ENCODE results near the gene MAP2K5. TPM values are rescaled to one million over a fixed set of nuclear protein-coding genes. Genes with fewer than 3 reads are reported as not detected.
A peak's percentile ranks its signal among the peaks of the same experiment; 100 is the strongest.

Gene MAP2K5
- total and polyA plus RNA-seq, 9 of the 15 experiments (the other 6 are each of a cell fraction or from before 2014, with no cell fraction given): 0.41 to 16.5 (median 7.5) TPM

- TF ChIP-seq ARNT (IDR thresholded peaks at IDR 0.05) (no peak), PPARD (CRISPR knock-in tag; IDR thresholded peaks at IDR 0.05) (no peak), BRF1 (IDR thresholded peaks at IDR 0.05; ENCODE audit: borderline replicate concordance, extremely low read depth, insufficient read length) (no peak), ZNF76 (CRISPR knock-in tag; IDR thresholded peaks at IDR 0.05; ENCODE audit: borderline replicate concordance) (0 out of 2 replicates have a peak, but pooled peaks have one; percentile 54), CBX8 (IDR thresholded peaks at IDR 0.05; ENCODE audit: borderline replicate concordance, extremely low read depth, low read depth, low read length, poor library complexity, severe bottlenecking) (no peak), MBD2 (IDR thresholded peaks at IDR 0.05; ENCODE audit: borderline replicate concordance, low read depth) (peak; percentile 39; the same call in 1 of the 2 replicates), TAF1 (IDR thresholded peaks at IDR 0.05; ENCODE audit: control insufficient read depth, extremely low read depth, insufficient read depth, low read length, severe bottlenecking) (peak; percentile 59), MIER1 (IDR thresholded peaks at IDR 0.05; ENCODE audit: low read depth) (no peak), ZNF175 (CRISPR knock-in tag; IDR thresholded peaks at IDR 0.05; ENCODE audit: low read depth) (peak; percentile 56; the same call in 1 of the 2 replicates), KDM2B (CRISPR knock-in tag; IDR thresholded peaks at IDR 0.05) (no peak), ILF3 (IDR thresholded peaks at IDR 0.05; ENCODE audit: borderline replicate concordance) (no peak), ETV5 (CRISPR knock-in tag; IDR thresholded peaks at IDR 0.05; ENCODE audit: low read depth) (peak; percentile 59; the same call in 1 of the 2 replicates), EP300 (IDR thresholded peaks at IDR 0.05; ENCODE audit: low read length) (no peak; the same call in 1 of the 2 replicates), EP400 (IDR thresholded peaks at IDR 0.05) (peak; percentile 96), RBM39 (optimal IDR thresholded peaks at IDR 0.05; ENCODE audit: low read depth, low read length) (no peak), TEAD2 (tag; IDR thresholded peaks at IDR 0.05) (no peak), NR1H2 (CRISPR knock-in tag; IDR thresholded peaks at IDR 0.05) (peak; percentile 92; the same call in 1 of the 2 replicates), CBX2 (IDR thresholded peaks at IDR 0.05; ENCODE audit: insufficient read depth, low read length, poor library complexity, severe bottlenecking) (no peak), HMG20B (CRISPR knock-in tag; IDR thresholded peaks at IDR 0.05) (no peak), ESRRA (IDR thresholded peaks at IDR 0.05; ENCODE audit: borderline replicate concordance, low read depth) (peak; percentile 87), ZC3H11A (IDR thresholded peaks at IDR 0.05; ENCODE audit: low read depth, low read length) (no peak), CXXC5 (CRISPR knock-in tag; IDR thresholded peaks at IDR 0.05) (peak; percentile 96), BHLHE40 (IDR thresholded peaks at IDR 0.05; ENCODE audit: low read length) (peak; percentile 95)
- TF ChIP-seq, protein P1, sequence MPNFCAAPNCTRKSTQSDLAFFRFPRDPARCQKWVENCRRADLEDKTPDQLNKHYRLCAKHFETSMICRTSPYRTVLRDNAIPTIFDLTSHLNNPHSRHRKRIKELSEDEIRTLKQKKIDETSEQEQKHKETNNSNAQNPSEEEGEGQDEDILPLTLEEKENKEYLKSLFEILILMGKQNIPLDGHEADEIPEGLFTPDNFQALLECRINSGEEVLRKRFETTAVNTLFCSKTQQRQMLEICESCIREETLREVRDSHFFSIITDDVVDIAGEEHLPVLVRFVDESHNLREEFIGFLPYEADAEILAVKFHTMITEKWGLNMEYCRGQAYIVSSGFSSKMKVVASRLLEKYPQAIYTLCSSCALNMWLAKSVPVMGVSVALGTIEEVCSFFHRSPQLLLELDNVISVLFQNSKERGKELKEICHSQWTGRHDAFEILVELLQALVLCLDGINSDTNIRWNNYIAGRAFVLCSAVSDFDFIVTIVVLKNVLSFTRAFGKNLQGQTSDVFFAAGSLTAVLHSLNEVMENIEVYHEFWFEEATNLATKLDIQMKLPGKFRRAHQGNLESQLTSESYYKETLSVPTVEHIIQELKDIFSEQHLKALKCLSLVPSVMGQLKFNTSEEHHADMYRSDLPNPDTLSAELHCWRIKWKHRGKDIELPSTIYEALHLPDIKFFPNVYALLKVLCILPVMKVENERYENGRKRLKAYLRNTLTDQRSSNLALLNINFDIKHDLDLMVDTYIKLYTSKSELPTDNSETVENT (CRISPR knock-in tag; IDR thresholded peaks at IDR 0.05): peak; percentile 86
- TF ChIP-seq, protein P2, sequence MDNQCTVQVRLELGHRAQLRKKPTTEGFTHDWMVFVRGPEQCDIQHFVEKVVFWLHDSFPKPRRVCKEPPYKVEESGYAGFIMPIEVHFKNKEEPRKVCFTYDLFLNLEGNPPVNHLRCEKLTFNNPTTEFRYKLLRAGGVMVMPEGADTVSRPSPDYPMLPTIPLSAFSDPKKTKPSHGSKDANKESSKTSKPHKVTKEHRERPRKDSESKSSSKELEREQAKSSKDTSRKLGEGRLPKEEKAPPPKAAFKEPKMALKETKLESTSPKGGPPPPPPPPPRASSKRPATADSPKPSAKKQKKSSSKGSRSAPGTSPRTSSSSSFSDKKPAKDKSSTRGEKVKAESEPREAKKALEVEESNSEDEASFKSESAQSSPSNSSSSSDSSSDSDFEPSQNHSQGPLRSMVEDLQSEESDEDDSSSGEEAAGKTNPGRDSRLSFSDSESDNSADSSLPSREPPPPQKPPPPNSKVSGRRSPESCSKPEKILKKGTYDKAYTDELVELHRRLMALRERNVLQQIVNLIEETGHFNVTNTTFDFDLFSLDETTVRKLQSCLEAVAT (IDR thresholded peaks at IDR 0.05): peak; percentile 57 to 64; a peak in 1 of 4 replicates
Observed at GRCh38 chr15:67521029-67521782, 21.3 kb upstream of the MAP2K5 start, which contains the start of gene C15orf61 (continued).
